Smooth muscle cell (in vitro differentiated cells): Measurements from ENCODE around the gene RAB40AL. TPM values are rescaled to one million over a fixed set of nuclear protein-coding genes. Genes with fewer than 3 reads are reported as not detected.

ENCODE experiments used
- DNase-seq: peaks from one replicate; lab custom pipeline; 2025; ENCODE audit not compliant: unreplicated experiment; lab: John Stamatoyannopoulos, UW
- H2AFZ ChIP-seq: fragments of 200-600 bp; sonication (generic); 2 replicates; pipeline ENCODE4 v1.6.0; 2016; ENCODE audit warnings: antibody characterized with exemption, low read depth, mild to moderate bottlenecking
- H3F3A ChIP-seq: fragments of 200-600 bp; sonication (generic); 2 replicates; pipeline ENCODE4 v1.6.0; 2017; ENCODE audit warnings: antibody characterized with exemption, low read depth
- H3K27ac ChIP-seq: fragments of 200-600 bp; sonication (generic); 2 replicates; pipeline ENCODE4 v1.5.1; 2016; ENCODE audit warnings: low read depth, mild to moderate bottlenecking
- H3K27me3 ChIP-seq: fragments of 200-600 bp; sonication (generic); 2 replicates; pipeline ENCODE4 v1.6.1; 2016; ENCODE audit warnings: low read depth, mild to moderate bottlenecking
- H3K36me3 ChIP-seq: fragments of 200-600 bp; sonication (generic); 2 replicates; pipeline ENCODE4 v1.5.1; 2016; ENCODE audit warnings: low read depth
- H3K4me1 ChIP-seq: fragments of 200-600 bp; sonication (generic); 2 replicates; pipeline ENCODE4 v1.5.1; 2016; ENCODE audit warnings: low read depth
- H3K4me2 ChIP-seq: fragments of 200-600 bp; sonication (generic); 2 replicates; pipeline ENCODE4 v1.6.0; 2016; ENCODE audit warnings: mild to moderate bottlenecking
- H3K4me3 ChIP-seq: fragments of 200-600 bp; sonication (generic); 2 replicates; pipeline ENCODE4 v1.5.1; 2016; ENCODE audit warnings: mild to moderate bottlenecking
- H3K79me2 ChIP-seq: fragments of 200-600 bp; sonication (generic); 2 replicates; pipeline ENCODE4 v1.6.0; 2016; ENCODE audit warnings: low read depth, mild to moderate bottlenecking
- H3K9ac ChIP-seq: fragments of 200-600 bp; sonication (generic); 2 replicates; pipeline ENCODE4 v1.6.0; 2016; ENCODE audit warnings: low read depth
- H3K9me3 ChIP-seq: fragments of 200-600 bp; sonication (generic); replicated peaks from 2 replicates; pipeline ENCODE4 v1.5.1; 2016; ENCODE audit warnings: low read depth
- H4K20me1 ChIP-seq: fragments of 200-600 bp; sonication (generic); 2 replicates; pipeline ENCODE4 v1.6.0; 2016; ENCODE audit warnings: low read depth
- WGBS: methylation state at CpG from one replicate; pipeline ENCODE4 v1.1.7; 2016; ENCODE audit warnings: low lambda C conversion rate; 5-methylcytosine and 5-hydroxymethylcytosine counted together
- polyA plus RNA-seq: library from polyadenylated mRNA; unstranded; fragments of >200 nt; fragmentation: Nextera tagmentation; extraction: Ambion mirVana; gene quantifications from 2 replicates; pipeline ENCODE4 v1.2.1, GENCODE V29; 2016
- total RNA-seq: library from RNA; depleted of rRNA; stranded (reverse); fragments of >200 nt; gene quantifications from 2 replicates; pipeline ENCODE4 v1.2.3, GENCODE V29; 2014
- TF ChIP-seq, protein P1 (sequence below): fragments of 200-600 bp; sonication (generic); IDR thresholded peaks from 2 replicates; pipeline ENCODE4 v1.5.1; 2017; ENCODE audit warnings: borderline replicate concordance, mild to moderate bottlenecking, antibody characterized with exemption; ENCODE audit not compliant: insufficient read depth, poor library complexity, severe bottlenecking

RAB40AL gene
- total and polyA plus RNA-seq, 2 experiments from 2014 or later: not detected

DNA sequence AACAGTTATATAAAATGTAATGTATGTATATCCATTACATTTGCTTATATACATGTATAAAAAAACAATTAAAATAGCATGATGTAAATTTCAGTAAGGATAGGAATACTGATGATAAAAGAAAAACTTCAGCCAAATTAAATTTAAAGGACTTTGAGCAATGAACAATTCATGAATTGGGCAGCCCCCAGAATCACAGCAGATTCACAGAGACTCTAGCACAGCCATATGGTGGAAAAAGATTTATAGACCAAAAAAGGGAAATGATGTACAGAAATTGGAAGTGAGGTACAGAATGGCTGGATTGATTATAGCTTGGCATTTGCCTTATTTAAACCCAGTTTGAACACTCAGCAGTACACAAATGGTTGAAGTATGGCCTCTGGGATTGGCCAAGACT, 34.7 kb upstream of the RAB40AL start:
- Histone ChIP-seq H3K27me3 (no peaks in the 10 kb centered on the region), H3K4me3 (no peak overlapping the region), H3K4me2 (no peak overlapping the region), H3K36me3 (no peaks in the 10 kb centered on the region), H3K27ac (no peak overlapping the region), H4K20me1 (no peaks in the 10 kb centered on the region), H3K4me1 (no peaks in the 10 kb centered on the region), H3F3A (no peaks in the 10 kb centered on the region), H3K9me3 (no peaks in the 10 kb centered on the region), H3K9ac (no peak overlapping the region), H2AFZ (no peak overlapping the region), H3K79me2 (no peaks in the 10 kb centered on the region)
- no peak for DNase-seq
- TF ChIP-seq, protein P1, sequence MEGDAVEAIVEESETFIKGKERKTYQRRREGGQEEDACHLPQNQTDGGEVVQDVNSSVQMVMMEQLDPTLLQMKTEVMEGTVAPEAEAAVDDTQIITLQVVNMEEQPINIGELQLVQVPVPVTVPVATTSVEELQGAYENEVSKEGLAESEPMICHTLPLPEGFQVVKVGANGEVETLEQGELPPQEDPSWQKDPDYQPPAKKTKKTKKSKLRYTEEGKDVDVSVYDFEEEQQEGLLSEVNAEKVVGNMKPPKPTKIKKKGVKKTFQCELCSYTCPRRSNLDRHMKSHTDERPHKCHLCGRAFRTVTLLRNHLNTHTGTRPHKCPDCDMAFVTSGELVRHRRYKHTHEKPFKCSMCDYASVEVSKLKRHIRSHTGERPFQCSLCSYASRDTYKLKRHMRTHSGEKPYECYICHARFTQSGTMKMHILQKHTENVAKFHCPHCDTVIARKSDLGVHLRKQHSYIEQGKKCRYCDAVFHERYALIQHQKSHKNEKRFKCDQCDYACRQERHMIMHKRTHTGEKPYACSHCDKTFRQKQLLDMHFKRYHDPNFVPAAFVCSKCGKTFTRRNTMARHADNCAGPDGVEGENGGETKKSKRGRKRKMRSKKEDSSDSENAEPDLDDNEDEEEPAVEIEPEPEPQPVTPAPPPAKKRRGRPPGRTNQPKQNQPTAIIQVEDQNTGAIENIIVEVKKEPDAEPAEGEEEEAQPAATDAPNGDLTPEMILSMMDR: no peak

- TF ChIP-seq, protein P1: no peak
- Histone ChIP-seq H2AFZ (no peak overlapping the region), H3K9me3 (no peaks in the 10 kb centered on the region), H3K79me2 (no peaks in the 10 kb centered on the region), H3F3A (no peaks in the 10 kb centered on the region), H3K4me3 (no peak overlapping the region), H3K27me3 (no peaks in the 10 kb centered on the region), H3K4me2 (no peak overlapping the region), H4K20me1 (no peaks in the 10 kb centered on the region), H3K27ac (no peak overlapping the region), H3K9ac (no peak overlapping the region), H3K36me3 (no peaks in the 10 kb centered on the region), H3K4me1 (no peaks in the 10 kb centered on the region)
- no peak for DNase-seq
- WGBS: 42% methylated on average over 2 of the region's 2 CpGs
Observed at GRCh38 chrX:102930990-102931756, 5.9 kb upstream of the RAB40AL start.

DNA sequence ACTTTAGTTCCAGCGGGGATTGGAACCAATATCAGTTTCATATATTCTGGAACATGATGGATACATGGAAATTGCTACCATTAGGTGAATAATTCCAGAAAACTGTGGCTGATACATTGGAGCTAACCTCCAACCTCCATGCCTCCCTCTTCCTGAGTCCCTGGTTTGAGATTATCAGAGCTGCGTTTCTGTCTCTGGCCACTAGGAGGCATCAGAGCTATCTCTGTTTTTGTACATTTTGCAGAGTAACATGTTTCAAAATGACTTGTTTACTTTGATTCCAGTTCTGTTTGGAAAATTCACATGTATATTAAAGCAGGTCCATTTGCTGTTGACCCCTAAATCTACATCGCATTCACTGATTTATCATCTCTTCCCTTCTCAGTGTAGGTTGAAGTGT, 2.4 kb upstream of the RAB40AL start:
- Histone ChIP-seq H3K36me3 (no peaks in the 10 kb centered on the region), H3K27me3 (no peaks in the 10 kb centered on the region), H3K9me3 (no peaks in the 10 kb centered on the region), H3F3A (no peaks in the 10 kb centered on the region), H3K9ac (no peak overlapping the region), H2AFZ (no peak overlapping the region), H4K20me1 (no peaks in the 10 kb centered on the region), H3K4me3 (no peak overlapping the region), H3K27ac (no peak overlapping the region), H3K4me2 (no peak overlapping the region), H3K4me1 (no peaks in the 10 kb centered on the region), H3K79me2 (no peaks in the 10 kb centered on the region)
- no peak for DNase-seq
- TF ChIP-seq, protein P1: peak; percentile 61
- 62% methylated on average over 3 of the region's 3 CpGs for WGBS
